HepG2 (cell line): Measurements from ENCODE around the gene TRABD. TPM values are rescaled to one million over a fixed set of nuclear protein-coding genes. Genes with fewer than 3 reads are reported as not detected.

Experiments
- CAMTA2 ChIP-seq: sonication (generic); formaldehyde crosslinking; IDR thresholded peaks from 2 replicates; pipeline ENCODE4 v1.4.0; 2020; ENCODE audit warnings: mild to moderate bottlenecking, missing genetic modification reagents, borderline replicate concordance
- FOXK2 ChIP-seq: fragments of 450-650 bp; IDR thresholded peaks from 2 replicates; pipeline ENCODE4 v1.6.1; 2016
- HDAC1 ChIP-seq: sonication (generic); formaldehyde crosslinking; IDR thresholded peaks from 2 replicates; pipeline ENCODE4 v1.5.1; 2020; ENCODE audit warnings: mild to moderate bottlenecking, missing genetic modification reagents
- HDAC2 ChIP-seq: sonication (generic); formaldehyde crosslinking; IDR thresholded peaks from 2 replicates; pipeline ENCODE4 v1.4.0; 2020; ENCODE audit warnings: missing genetic modification reagents
- KDM6A ChIP-seq: IDR thresholded peaks from 2 replicates; pipeline ENCODE4 v1.6.1; 2016; ENCODE audit warnings: low read depth
- MAFG ChIP-seq: sonication (generic); formaldehyde crosslinking; IDR thresholded peaks from 2 replicates; pipeline ENCODE4 v1.5.1; 2020; ENCODE audit warnings: mild to moderate bottlenecking, missing genetic modification reagents
- MEIS1 ChIP-seq: sonication (generic); formaldehyde crosslinking; IDR thresholded peaks from 2 replicates; pipeline ENCODE4 v1.9.0; 2021; ENCODE audit warnings: mild to moderate bottlenecking, missing genetic modification reagents, moderate library complexity, borderline replicate concordance
- POLR2A ChIP-seq, 2 experiments: IDR thresholded peaks; 2 replicates each; pipeline ENCODE4 v1.6.1; 2011; ENCODE audit warnings: low read depth in 2 of 2, low read length in 2 of 2, mild to moderate bottlenecking in 1 of 2, moderate library complexity in 1 of 2; ENCODE audit not compliant: insufficient read depth in 1 of 2
- RARA ChIP-seq: IDR thresholded peaks from 2 replicates; pipeline ENCODE4 v1.6.1; 2016; ENCODE audit warnings: missing genetic modification reagents, missing compliant biosample characterization
- RXRB ChIP-seq: IDR thresholded peaks from 2 replicates; pipeline ENCODE4 v1.6.1; 2016; ENCODE audit warnings: borderline replicate concordance, missing genetic modification reagents, missing compliant biosample characterization
- SNAPC2 ChIP-seq: sonication (generic); formaldehyde crosslinking; IDR thresholded peaks from 2 replicates; pipeline ENCODE4 v1.8.1; 2022; ENCODE audit warnings: mild to moderate bottlenecking, missing genetic modification reagents
- ZBTB8A ChIP-seq: sonication (generic); formaldehyde crosslinking; IDR thresholded peaks from 2 replicates; pipeline ENCODE4 v1.4.0; 2020; ENCODE audit warnings: mild to moderate bottlenecking, low read depth, missing genetic modification reagents, borderline replicate concordance
- ZMYM2 ChIP-seq: sonication (generic); formaldehyde crosslinking; IDR thresholded peaks from 2 replicates; pipeline ENCODE4 v1.8.0; 2022; ENCODE audit warnings: mild to moderate bottlenecking, missing genetic modification reagents
- ZNF563 ChIP-seq: sonication (generic); formaldehyde crosslinking; IDR thresholded peaks from 2 replicates; pipeline ENCODE4 v1.8.0; 2022; ENCODE audit warnings: mild to moderate bottlenecking, moderate library complexity, missing genetic modification reagents
- ZNF598 ChIP-seq: sonication (generic); formaldehyde crosslinking; IDR thresholded peaks from 2 replicates; pipeline ENCODE4 v1.5.1; 2020; ENCODE audit warnings: mild to moderate bottlenecking, missing genetic modification reagents, borderline replicate concordance
- ZNF619 ChIP-seq: sonication (generic); formaldehyde crosslinking; IDR thresholded peaks from 2 replicates; pipeline ENCODE4 v1.4.0; 2020; ENCODE audit warnings: mild to moderate bottlenecking, missing genetic modification reagents
- polyA plus RNA-seq, 8 experiments: library from polyadenylated mRNA; depleted of rRNA in 3 of 8; stranded (reverse) in 7 of 8; unstranded in 1 of 8; fragments of >200 nt; fragmentation: Illumina TruSeq in 4 of 8; extraction: Trizol in 4 of 8; gene quantifications; 2 replicates each; pipeline versions ENCODE4 v1.2.1 to v1.2.3, GENCODE V29; 2011 to 2016; ENCODE audit warnings: low read depth in 4 of 8, missing spikeins in 1 of 8, mixed read lengths in 1 of 8; ENCODE audit not compliant: insufficient read depth in 1 of 8
- total RNA-seq, 5 experiments: library from RNA; depleted of rRNA; stranded (reverse); fragments of >200 nt; fragmentation: Illumina TruSeq; extraction: Trizol; gene quantifications; 2 replicates each; pipeline ENCODE4 v1.2.3, GENCODE V29; 2016; ENCODE audit warnings: low read depth in 1 of 5
- TF ChIP-seq, protein P1 (sequence below): fragments of 450-650 bp; IDR thresholded peaks from 2 replicates; pipeline ENCODE4 v1.6.1; 2016
- TF ChIP-seq, protein P2 (sequence below): sonication (generic); formaldehyde crosslinking; IDR thresholded peaks from 2 replicates; pipeline ENCODE4 v1.8.0; 2022; ENCODE audit warnings: mild to moderate bottlenecking, missing genetic modification reagents, moderate library complexity
- TF ChIP-seq, protein P3 (sequence below): sonication (generic); formaldehyde crosslinking; IDR thresholded peaks from 2 replicates; pipeline ENCODE4 v1.8.0; 2022; ENCODE audit warnings: mild to moderate bottlenecking, missing genetic modification reagents, borderline replicate concordance
- TF ChIP-seq, protein P4 (sequence below): sonication (generic); formaldehyde crosslinking; IDR thresholded peaks from 2 replicates; pipeline ENCODE4 v1.4.0; 2020; ENCODE audit warnings: missing genetic modification reagents
- TF ChIP-seq, protein P5 (sequence below): sonication (generic); formaldehyde crosslinking; IDR thresholded peaks from 2 replicates; pipeline ENCODE4 v1.8.1; 2022; ENCODE audit warnings: low read depth, mild to moderate bottlenecking, missing genetic modification reagents

Gene TRABD
- total and polyA plus RNA-seq, 2 of the 13 experiments (the other 11 are each of a cell fraction or from before 2014, with no cell fraction given): 21.5 to 28.9 TPM

DNA sequence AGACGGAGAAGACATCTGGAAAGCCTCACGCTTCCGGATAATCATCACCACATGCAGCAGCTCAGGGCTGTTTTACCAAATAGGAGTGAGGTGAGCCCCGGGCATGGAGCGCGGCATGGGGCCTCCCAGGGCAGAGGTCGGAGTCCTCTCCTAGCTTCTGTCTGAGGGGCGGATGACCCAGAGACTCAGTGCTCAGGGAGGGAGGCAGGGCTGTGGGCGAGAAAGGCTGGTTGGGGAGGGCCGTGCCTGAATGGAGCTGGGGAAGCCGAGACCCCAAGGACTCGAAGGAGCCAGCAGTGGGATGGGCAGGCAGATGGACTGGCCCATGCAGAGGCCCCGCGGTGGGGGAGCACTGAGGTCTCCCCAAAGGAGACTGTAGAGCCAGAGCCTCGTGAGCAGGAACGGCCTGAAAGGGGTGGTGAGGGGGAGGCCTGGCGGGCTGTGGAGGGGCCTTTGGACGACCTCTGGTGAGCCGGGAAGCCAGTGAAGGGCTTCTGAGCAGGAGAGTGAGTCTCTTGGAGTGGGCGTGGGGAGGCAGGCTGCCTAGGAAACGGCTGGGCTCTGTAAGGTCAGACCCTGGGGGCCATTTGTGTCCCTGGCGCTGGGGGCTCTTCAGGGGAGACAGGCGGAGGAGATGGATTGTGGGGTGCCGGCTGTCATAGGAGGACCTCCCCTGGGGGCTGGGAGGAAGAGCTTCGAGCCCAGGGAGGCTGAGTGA is 39.8 kb upstream of the TRABD start (continued):
- peak; percentile 72; the same call in 1 of the 2 replicates for TF ChIP-seq SNAPC2 (CRISPR knock-in tag)
- TF ChIP-seq, protein P1, sequence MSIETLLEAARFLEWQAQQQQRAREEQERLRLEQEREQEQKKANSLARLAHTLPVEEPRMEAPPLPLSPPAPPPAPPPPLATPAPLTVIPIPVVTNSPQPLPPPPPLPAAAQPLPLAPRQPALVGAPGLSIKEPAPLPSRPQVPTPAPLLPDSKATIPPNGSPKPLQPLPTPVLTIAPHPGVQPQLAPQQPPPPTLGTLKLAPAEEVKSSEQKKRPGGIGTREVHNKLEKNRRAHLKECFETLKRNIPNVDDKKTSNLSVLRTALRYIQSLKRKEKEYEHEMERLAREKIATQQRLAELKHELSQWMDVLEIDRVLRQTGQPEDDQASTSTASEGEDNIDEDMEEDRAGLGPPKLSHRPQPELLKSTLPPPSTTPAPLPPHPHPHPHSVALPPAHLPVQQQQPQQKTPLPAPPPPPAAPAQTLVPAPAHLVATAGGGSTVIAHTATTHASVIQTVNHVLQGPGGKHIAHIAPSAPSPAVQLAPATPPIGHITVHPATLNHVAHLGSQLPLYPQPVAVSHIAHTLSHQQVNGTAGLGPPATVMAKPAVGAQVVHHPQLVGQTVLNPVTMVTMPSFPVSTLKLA: no peak
- TF ChIP-seq ZMYM2: no peak
- peak; percentile 59; the same call in 1 of the 2 replicates for TF ChIP-seq ZBTB8A (CRISPR knock-in tag)
- no peak for TF ChIP-seq MAFG (CRISPR knock-in tag)
- TF ChIP-seq ZNF598 (CRISPR knock-in tag): peak; percentile 13; the same call in 1 of the 2 replicates
- TF ChIP-seq CAMTA2 (CRISPR knock-in tag): no peak
- peak; percentile 55; the same call in 1 of the 2 replicates for TF ChIP-seq ZNF619 (CRISPR knock-in tag)
- peak; percentile 41 for TF ChIP-seq RXRB
- TF ChIP-seq RARA: peak; percentile 51; the same call in 1 of the 2 replicates
- peak; percentile 57; the same call in 1 of the 2 replicates for TF ChIP-seq ZNF563 (CRISPR knock-in tag)
- TF ChIP-seq, protein P2, sequence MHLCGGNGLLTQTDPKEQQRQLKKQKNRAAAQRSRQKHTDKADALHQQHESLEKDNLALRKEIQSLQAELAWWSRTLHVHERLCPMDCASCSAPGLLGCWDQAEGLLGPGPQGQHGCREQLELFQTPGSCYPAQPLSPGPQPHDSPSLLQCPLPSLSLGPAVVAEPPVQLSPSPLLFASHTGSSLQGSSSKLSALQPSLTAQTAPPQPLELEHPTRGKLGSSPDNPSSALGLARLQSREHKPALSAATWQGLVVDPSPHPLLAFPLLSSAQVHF: 0 out of 2 replicates have a peak, but pooled peaks have one; percentile 63
- peak in 1 of 2 experiments; percentile 58; a peak in 2 of 4 replicates for TF ChIP-seq POLR2A (IDR thresholded peaks at IDR 0.05; ENCODE audit: insufficient read depth in 1 of 2, low read depth in 2 of 2, low read length in 2 of 2)
- TF ChIP-seq, protein P3, sequence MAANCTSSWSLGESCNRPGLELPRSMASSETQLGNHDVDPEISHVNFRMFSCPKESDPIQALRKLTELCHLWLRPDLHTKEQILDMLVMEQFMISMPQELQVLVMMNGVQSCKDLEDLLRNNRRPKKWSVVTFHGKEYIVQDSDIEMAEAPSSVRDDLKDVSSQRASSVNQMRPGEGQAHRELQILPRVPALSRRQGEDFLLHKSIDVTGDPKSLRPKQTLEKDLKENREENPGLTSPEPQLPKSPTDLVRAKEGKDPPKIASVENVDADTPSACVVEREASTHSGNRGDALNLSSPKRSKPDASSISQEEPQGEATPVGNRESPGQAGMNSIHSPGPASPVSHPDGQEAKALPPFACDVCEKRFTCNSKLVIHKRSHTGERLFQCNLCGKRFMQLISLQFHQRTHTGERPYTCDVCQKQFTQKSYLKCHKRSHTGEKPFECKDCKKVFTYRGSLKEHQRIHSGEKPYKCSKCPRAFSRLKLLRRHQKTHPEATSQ (CRISPR knock-in tag): peak; percentile 47; the same call in 1 of the 2 replicates
- no peak for TF ChIP-seq MEIS1 (CRISPR knock-in tag)
- TF ChIP-seq, protein P4, sequence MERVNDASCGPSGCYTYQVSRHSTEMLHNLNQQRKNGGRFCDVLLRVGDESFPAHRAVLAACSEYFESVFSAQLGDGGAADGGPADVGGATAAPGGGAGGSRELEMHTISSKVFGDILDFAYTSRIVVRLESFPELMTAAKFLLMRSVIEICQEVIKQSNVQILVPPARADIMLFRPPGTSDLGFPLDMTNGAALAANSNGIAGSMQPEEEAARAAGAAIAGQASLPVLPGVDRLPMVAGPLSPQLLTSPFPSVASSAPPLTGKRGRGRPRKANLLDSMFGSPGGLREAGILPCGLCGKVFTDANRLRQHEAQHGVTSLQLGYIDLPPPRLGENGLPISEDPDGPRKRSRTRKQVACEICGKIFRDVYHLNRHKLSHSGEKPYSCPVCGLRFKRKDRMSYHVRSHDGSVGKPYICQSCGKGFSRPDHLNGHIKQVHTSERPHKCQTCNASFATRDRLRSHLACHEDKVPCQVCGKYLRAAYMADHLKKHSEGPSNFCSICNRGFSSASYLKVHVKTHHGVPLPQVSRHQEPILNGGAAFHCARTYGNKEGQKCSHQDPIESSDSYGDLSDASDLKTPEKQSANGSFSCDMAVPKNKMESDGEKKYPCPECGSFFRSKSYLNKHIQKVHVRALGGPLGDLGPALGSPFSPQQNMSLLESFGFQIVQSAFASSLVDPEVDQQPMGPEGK (CRISPR knock-in tag): peak; percentile 64
- TF ChIP-seq HDAC1: peak; percentile 76
- peak; percentile 57; the same call in 1 of the 2 replicates for TF ChIP-seq KDM6A (CRISPR knock-in tag)
- peak; percentile 40; the same call in 1 of the 2 replicates for TF ChIP-seq HDAC2 (CRISPR knock-in tag)
- TF ChIP-seq FOXK2: no peak
- TF ChIP-seq, protein P5, sequence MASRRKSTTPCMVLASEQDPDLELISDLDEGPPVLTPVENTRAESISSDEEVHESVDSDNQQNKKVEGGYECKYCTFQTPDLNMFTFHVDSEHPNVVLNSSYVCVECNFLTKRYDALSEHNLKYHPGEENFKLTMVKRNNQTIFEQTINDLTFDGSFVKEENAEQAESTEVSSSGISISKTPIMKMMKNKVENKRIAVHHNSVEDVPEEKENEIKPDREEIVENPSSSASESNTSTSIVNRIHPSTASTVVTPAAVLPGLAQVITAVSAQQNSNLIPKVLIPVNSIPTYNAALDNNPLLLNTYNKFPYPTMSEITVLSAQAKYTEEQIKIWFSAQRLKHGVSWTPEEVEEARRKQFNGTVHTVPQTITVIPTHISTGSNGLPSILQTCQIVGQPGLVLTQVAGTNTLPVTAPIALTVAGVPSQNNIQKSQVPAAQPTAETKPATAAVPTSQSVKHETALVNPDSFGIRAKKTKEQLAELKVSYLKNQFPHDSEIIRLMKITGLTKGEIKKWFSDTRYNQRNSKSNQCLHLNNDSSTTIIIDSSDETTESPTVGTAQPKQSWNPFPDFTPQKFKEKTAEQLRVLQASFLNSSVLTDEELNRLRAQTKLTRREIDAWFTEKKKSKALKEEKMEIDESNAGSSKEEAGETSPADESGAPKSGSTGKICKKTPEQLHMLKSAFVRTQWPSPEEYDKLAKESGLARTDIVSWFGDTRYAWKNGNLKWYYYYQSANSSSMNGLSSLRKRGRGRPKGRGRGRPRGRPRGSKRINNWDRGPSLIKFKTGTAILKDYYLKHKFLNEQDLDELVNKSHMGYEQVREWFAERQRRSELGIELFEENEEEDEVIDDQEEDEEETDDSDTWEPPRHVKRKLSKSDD: 0 out of 2 replicates have a peak, but pooled peaks have one; percentile 26
